ENCODE data around the gene MSMO1.

DNA sequence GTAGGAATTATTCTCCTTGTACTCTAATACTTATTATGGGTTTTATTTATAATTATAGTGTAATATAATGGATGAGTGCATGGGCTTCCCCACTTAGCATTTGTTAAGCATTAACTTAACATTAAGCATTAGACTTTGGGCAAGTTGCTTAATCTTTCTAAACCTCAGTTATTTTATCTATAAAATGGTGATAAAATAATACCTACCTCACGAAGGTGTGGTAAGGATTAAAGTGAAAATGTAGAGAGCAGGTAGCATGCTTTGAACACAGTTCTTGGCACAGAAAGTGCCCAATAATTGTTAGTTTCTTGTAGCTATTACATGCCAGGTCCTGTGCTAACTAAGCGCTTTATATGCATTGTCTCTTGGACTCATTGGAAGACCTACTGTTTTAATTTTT lies 2.6 kb downstream of the MSMO1 start:
- TF ChIP-seq POLR2AphosphoS5 (IDR thresholded peaks at IDR 0.05; ENCODE audit: low read depth, low read length), result no peak
- TF ChIP-seq, protein P1, sequence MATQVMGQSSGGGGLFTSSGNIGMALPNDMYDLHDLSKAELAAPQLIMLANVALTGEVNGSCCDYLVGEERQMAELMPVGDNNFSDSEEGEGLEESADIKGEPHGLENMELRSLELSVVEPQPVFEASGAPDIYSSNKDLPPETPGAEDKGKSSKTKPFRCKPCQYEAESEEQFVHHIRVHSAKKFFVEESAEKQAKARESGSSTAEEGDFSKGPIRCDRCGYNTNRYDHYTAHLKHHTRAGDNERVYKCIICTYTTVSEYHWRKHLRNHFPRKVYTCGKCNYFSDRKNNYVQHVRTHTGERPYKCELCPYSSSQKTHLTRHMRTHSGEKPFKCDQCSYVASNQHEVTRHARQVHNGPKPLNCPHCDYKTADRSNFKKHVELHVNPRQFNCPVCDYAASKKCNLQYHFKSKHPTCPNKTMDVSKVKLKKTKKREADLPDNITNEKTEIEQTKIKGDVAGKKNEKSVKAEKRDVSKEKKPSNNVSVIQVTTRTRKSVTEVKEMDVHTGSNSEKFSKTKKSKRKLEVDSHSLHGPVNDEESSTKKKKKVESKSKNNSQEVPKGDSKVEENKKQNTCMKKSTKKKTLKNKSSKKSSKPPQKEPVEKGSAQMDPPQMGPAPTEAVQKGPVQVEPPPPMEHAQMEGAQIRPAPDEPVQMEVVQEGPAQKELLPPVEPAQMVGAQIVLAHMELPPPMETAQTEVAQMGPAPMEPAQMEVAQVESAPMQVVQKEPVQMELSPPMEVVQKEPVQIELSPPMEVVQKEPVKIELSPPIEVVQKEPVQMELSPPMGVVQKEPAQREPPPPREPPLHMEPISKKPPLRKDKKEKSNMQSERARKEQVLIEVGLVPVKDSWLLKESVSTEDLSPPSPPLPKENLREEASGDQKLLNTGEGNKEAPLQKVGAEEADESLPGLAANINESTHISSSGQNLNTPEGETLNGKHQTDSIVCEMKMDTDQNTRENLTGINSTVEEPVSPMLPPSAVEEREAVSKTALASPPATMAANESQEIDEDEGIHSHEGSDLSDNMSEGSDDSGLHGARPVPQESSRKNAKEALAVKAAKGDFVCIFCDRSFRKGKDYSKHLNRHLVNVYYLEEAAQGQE (IDR thresholded peaks at IDR 0.05; ENCODE audit: insufficient read depth in 1 of 2, low read depth in 2 of 2, low read length in 2 of 2), result no peak
- TF ChIP-seq SIN3A (IDR thresholded peaks at IDR 0.05; ENCODE audit: borderline replicate concordance, insufficient read depth, low read length), result no peak
- no peak for TF ChIP-seq TAF1 (IDR thresholded peaks at IDR 0.05; ENCODE audit: borderline replicate concordance, insufficient read depth, low read length)
- no peak for TF ChIP-seq FOXP2 (optimal IDR thresholded peaks at IDR 0.05; ENCODE audit: borderline replicate concordance, extremely low read depth, extremely low read length, insufficient read depth)
